SK-N-SH (cell line): ENCODE results near the gene NR5A1. TPM values are rescaled to one million over a fixed set of nuclear protein-coding genes. Genes with fewer than 3 reads are reported as not detected.

ENCODE experiments used
- CTCF ChIA-PET: fragments of 300-600, 350-600 bp; formaldehyde crosslinking; extraction: SDS; loops from one replicate; lab custom pipeline; 2021; lab: Yijun Ruan, JAX
- POLR2A ChIA-PET: fragments of 350-600 bp; sonication (Branson Sonifier 250); formaldehyde crosslinking; extraction: SDS; loops from one replicate; lab custom pipeline; 2020; ENCODE audit warnings: antibody characterized with exemption, inconsistent platforms; lab: Yijun Ruan, JAX
- DNase-seq: peaks from one replicate; pipeline ENCODE4 v3.0.0; 2012
- H2AFZ ChIP-seq: fragments of 200-600 bp; sonication (generic); 2 replicates; pipeline ENCODE4 v1.8.1; 2016; ENCODE audit warnings: antibody characterized with exemption, mild to moderate bottlenecking, low read depth
- H3F3A ChIP-seq: fragments of 200-600 bp; sonication (generic); replicated peaks from 2 replicates; pipeline ENCODE3; 2016; ENCODE audit warnings: antibody characterized with exemption, mild to moderate bottlenecking; ENCODE audit not compliant: insufficient read depth
- H3K27ac ChIP-seq, 2 experiments: fragments of 200-500 bp in 1 of 2; fragments of 200-600 bp in 1 of 2; sonication (Bioruptor generic) in 1 of 2; sonication (generic), shearing (Covaris generic) in 1 of 2; 2 replicates each; pipeline versions ENCODE4 v1.5.1 to v1.6.1; 2014 to 2016; ENCODE audit warnings: low read depth in 2 of 2, inconsistent platforms in 1 of 2, low read length in 1 of 2, mild to moderate bottlenecking in 1 of 2, mixed read lengths in 1 of 2
- H3K27me3 ChIP-seq: fragments of 200-600 bp; sonication (generic), shearing (Covaris generic); 2 replicates; pipeline ENCODE4 v1.6.1; 2016; ENCODE audit warnings: mixed run types; ENCODE audit not compliant: insufficient read depth
- H3K36me3 ChIP-seq, 2 experiments: fragments of 200-500 bp in 1 of 2; fragments of 200-600 bp in 1 of 2; sonication (Bioruptor generic) in 1 of 2; sonication (generic) in 1 of 2; replicated peaks in 1 of 2; 2 replicates each; pipeline versions ENCODE3 to v1.5.1; 2014 to 2016; ENCODE audit warnings: low read length in 1 of 2, mild to moderate bottlenecking in 1 of 2; ENCODE audit not compliant: insufficient read depth in 2 of 2, control insufficient read depth in 1 of 2
- H3K4me1 ChIP-seq, 2 experiments: fragments of 200-500 bp in 1 of 2; fragments of 200-600 bp in 1 of 2; sonication (Bioruptor generic) in 1 of 2; sonication (generic), shearing (Covaris generic) in 1 of 2; 2 replicates each; pipeline versions ENCODE4 v1.5.1 to v1.6.1; 2014 to 2016; ENCODE audit warnings: low read depth in 1 of 2, low read length in 1 of 2, mixed run types in 1 of 2; ENCODE audit not compliant: insufficient read depth in 2 of 2, control insufficient read depth in 1 of 2
- H3K4me2 ChIP-seq: fragments of 200-600 bp; sonication (generic), shearing (Covaris generic); 2 replicates; pipeline ENCODE4 v1.6.1; 2017; ENCODE audit warnings: mixed run types
- H3K4me3 ChIP-seq, 2 experiments: fragments of 200-500 bp in 1 of 2; fragments of 200-600 bp in 1 of 2; sonication (Bioruptor generic) in 1 of 2; sonication (generic), shearing (Covaris generic) in 1 of 2; 2 replicates each; pipeline versions ENCODE4 v1.5.1 to v1.8.1; 2014 to 2016; ENCODE audit warnings: low read depth in 2 of 2, inconsistent platforms in 1 of 2, low read length in 1 of 2, mild to moderate bottlenecking in 1 of 2, mixed read lengths in 1 of 2, moderate library complexity in 1 of 2
- H3K79me2 ChIP-seq: fragments of 200-600 bp; sonication (generic); 2 replicates; pipeline ENCODE4 v1.8.1; 2017; ENCODE audit warnings: mild to moderate bottlenecking; ENCODE audit not compliant: insufficient read depth
- H3K9ac ChIP-seq: fragments of 200-600 bp; sonication (generic); 2 replicates; pipeline ENCODE4 v1.6.1; 2017; ENCODE audit warnings: mixed run types
- H3K9me2 ChIP-seq: fragments of 200-600 bp; sonication (generic); 2 replicates; pipeline ENCODE4 v1.6.1; 2017; ENCODE audit warnings: mixed run types
- H3K9me3 ChIP-seq: fragments of 200-600 bp; sonication (generic); 2 replicates; pipeline ENCODE4 v1.6.1; 2017; ENCODE audit warnings: mixed run types, mild to moderate bottlenecking, moderate library complexity
- H4K20me1 ChIP-seq: fragments of 200-600 bp; sonication (generic); 2 replicates; pipeline ENCODE4 v1.6.1; 2017; ENCODE audit warnings: mild to moderate bottlenecking, mixed run types; ENCODE audit not compliant: insufficient read depth
- ELF1 ChIP-seq: IDR thresholded peaks from 2 replicates; pipeline ENCODE4 v1.4.0; 2012
- FOSL2 ChIP-seq: IDR thresholded peaks from 2 replicates; pipeline ENCODE4 v1.4.0; 2012; ENCODE audit warnings: low read depth, mild to moderate bottlenecking, moderate library complexity, borderline replicate concordance
- FOXJ3 ChIP-seq: sonication (generic); formaldehyde crosslinking; IDR thresholded peaks from 2 replicates; pipeline ENCODE4 v1.5.1; 2020; ENCODE audit warnings: mild to moderate bottlenecking, missing genetic modification reagents
- GABPA ChIP-seq: IDR thresholded peaks from 2 replicates; pipeline ENCODE4 v1.4.0; 2012; ENCODE audit warnings: low read depth, mild to moderate bottlenecking
- GATA2 ChIP-seq: sonication (generic); formaldehyde crosslinking; IDR thresholded peaks from 2 replicates; pipeline ENCODE4 v1.5.0; 2020; ENCODE audit warnings: mild to moderate bottlenecking, missing genetic modification reagents
- JUND ChIP-seq: IDR thresholded peaks from 2 replicates; pipeline ENCODE4 v1.4.0; 2012
- NFIC ChIP-seq: IDR thresholded peaks from 2 replicates; pipeline ENCODE4 v1.4.0; 2012; ENCODE audit warnings: borderline replicate concordance
- NRF1 ChIP-seq: IDR thresholded peaks from 2 replicates; pipeline ENCODE4 v1.6.1; 2012; ENCODE audit warnings: low read depth, mild to moderate bottlenecking, low read length
- POLR2AphosphoS5 ChIP-seq: IDR thresholded peaks from 2 replicates; pipeline ENCODE4 v1.6.1; 2012; ENCODE audit warnings: low read depth, low read length
- RAD21 ChIP-seq: IDR thresholded peaks from 2 replicates; pipeline ENCODE4 v1.6.1; 2012; ENCODE audit warnings: mild to moderate bottlenecking, low read length
- RCOR1 ChIP-seq: fragments of 150-350 bp; IDR thresholded peaks from 2 replicates; pipeline ENCODE4 v1.6.1; 2017; ENCODE audit warnings: antibody characterized with exemption, low read length
- RFX5 ChIP-seq: IDR thresholded peaks from 2 replicates; pipeline ENCODE4 v1.6.1; 2012; ENCODE audit warnings: mild to moderate bottlenecking, improper control_type of control experiment, low read length
- RXRA ChIP-seq: IDR thresholded peaks from 2 replicates; pipeline ENCODE4 v1.4.0; 2012; ENCODE audit warnings: low read depth, mild to moderate bottlenecking, borderline replicate concordance
- SIN3A ChIP-seq: IDR thresholded peaks from 2 replicates; pipeline ENCODE4 v1.6.1; 2012; ENCODE audit warnings: low read depth, mild to moderate bottlenecking, low read length, moderate library complexity, borderline replicate concordance
- TAF1 ChIP-seq: IDR thresholded peaks from 2 replicates; pipeline ENCODE4 v1.6.1; 2012; ENCODE audit warnings: low read depth, mild to moderate bottlenecking, low read length, moderate library complexity, borderline replicate concordance
- TCF12 ChIP-seq: IDR thresholded peaks from 2 replicates; pipeline ENCODE4 v1.4.0; 2012
- TEAD4 ChIP-seq: IDR thresholded peaks from 2 replicates; pipeline ENCODE4 v1.4.0; 2012; ENCODE audit warnings: mild to moderate bottlenecking, borderline replicate concordance; ENCODE audit not compliant: insufficient read depth
- YY1 ChIP-seq: IDR thresholded peaks from 2 replicates; pipeline ENCODE4 v1.4.0; 2012; ENCODE audit warnings: low read depth, mild to moderate bottlenecking
- WGBS: methylation state at CpG from one replicate; pipeline ENCODE4 v1.1.6; 2017; ENCODE audit warnings: low lambda C conversion rate; 5-methylcytosine and 5-hydroxymethylcytosine counted together
- polyA plus RNA-seq, 3 experiments: library from polyadenylated mRNA; depleted of rRNA; stranded (reverse); fragments of >200 nt; gene quantifications; 2 replicates each; pipeline ENCODE4 v1.2.3, GENCODE V29; 2012
- TF ChIP-seq, protein P1 (sequence below): IDR thresholded peaks from 2 replicates; pipeline ENCODE4 v1.6.1; 2012; ENCODE audit warnings: mild to moderate bottlenecking, low read depth, low read length, moderate library complexity
- TF ChIP-seq, protein P2 (sequence below): IDR thresholded peaks from 2 replicates; pipeline ENCODE4 v1.4.0; 2012; ENCODE audit warnings: low read depth, borderline replicate concordance
- TF ChIP-seq, protein P3 (sequence below): fragments of 200-600 bp; sonication (generic); IDR thresholded peaks from 2 replicates; pipeline ENCODE4 v1.6.1; 2017; ENCODE audit warnings: antibody characterized with exemption, mild to moderate bottlenecking, moderate library complexity

The NR5A1 gene
- polyA plus RNA-seq, 1 of the 3 experiments (the other 2 are of a cell fraction) = not detected

DNA sequence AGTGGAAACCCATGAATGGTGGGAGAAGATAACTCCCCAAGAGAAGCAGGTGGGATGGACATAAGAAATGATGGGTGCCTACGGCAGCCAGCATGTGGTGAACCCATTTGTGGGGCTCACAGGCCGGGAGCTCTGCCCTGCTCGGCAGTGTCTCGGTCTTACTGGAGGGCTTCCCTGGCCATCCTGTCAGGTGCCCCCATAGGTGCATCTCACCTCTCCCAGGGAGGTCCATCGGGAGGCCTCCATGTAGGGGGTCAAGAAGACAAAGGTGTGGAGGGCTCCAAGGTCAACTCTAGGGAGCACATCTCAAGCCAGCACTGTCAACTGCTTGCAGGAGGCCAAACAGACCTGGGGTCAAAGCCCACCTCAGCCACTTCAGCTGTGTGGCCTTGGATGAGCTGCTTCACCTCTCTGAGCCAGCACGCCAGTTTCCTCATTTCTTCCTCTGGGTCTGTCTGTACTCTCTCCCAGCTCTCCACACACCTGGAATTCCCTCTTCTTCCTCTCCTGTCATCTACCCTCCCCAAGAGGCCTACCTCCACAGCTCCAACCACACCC, 67.4 kb downstream of the NR5A1 start:
- 80% methylated on average over 4 of the region's 6 CpGs for WGBS
- CTCF ChIA-PET = interaction anchor here (0.8 to 3.4 kb wide), 5 partner anchors 8 to 97 kb away, joined by 3 to 12 read pairs (median 4); no protein-coding TSS in a partner anchor
- no peaks in the 10 kb centered on the region for H4K20me1 ChIP-seq
- H3K4me3 ChIP-seq = no peak overlapping the region
- H3K27ac ChIP-seq = no peak overlapping the region
- DNase-seq = no peak
- H3K79me2 ChIP-seq = no peaks in the 10 kb centered on the region
- H3K9me3 ChIP-seq = no peaks in the 10 kb centered on the region
- no peaks in the 10 kb centered on the region for H3K36me3 ChIP-seq
- no peak overlapping the region for H2AFZ ChIP-seq
- H3K9ac ChIP-seq = no peak overlapping the region
- no peaks in the 10 kb centered on the region for H3K9me2 ChIP-seq
- no peaks in the 10 kb centered on the region for H3K27me3 ChIP-seq
- peaks cover 5% of the 10 kb centered on the region for H3F3A ChIP-seq
- H3K4me2 ChIP-seq = no peak overlapping the region
- POLR2A ChIA-PET = no interaction called here
- H3K4me1 ChIP-seq = no peaks in the 10 kb centered on the region
- TF ChIP-seq FOXJ3 (CRISPR knock-in tag) (no peak), FOSL2 (no peak), RFX5 (no peak), RXRA (no peak), SIN3A (no peak), JUND (no peak), GATA2 (CRISPR knock-in tag) (no peak), ELF1 (no peak), TAF1 (no peak), TEAD4 (no peak), NRF1 (no peak), POLR2AphosphoS5 (no peak)
- TF ChIP-seq, protein P1, sequence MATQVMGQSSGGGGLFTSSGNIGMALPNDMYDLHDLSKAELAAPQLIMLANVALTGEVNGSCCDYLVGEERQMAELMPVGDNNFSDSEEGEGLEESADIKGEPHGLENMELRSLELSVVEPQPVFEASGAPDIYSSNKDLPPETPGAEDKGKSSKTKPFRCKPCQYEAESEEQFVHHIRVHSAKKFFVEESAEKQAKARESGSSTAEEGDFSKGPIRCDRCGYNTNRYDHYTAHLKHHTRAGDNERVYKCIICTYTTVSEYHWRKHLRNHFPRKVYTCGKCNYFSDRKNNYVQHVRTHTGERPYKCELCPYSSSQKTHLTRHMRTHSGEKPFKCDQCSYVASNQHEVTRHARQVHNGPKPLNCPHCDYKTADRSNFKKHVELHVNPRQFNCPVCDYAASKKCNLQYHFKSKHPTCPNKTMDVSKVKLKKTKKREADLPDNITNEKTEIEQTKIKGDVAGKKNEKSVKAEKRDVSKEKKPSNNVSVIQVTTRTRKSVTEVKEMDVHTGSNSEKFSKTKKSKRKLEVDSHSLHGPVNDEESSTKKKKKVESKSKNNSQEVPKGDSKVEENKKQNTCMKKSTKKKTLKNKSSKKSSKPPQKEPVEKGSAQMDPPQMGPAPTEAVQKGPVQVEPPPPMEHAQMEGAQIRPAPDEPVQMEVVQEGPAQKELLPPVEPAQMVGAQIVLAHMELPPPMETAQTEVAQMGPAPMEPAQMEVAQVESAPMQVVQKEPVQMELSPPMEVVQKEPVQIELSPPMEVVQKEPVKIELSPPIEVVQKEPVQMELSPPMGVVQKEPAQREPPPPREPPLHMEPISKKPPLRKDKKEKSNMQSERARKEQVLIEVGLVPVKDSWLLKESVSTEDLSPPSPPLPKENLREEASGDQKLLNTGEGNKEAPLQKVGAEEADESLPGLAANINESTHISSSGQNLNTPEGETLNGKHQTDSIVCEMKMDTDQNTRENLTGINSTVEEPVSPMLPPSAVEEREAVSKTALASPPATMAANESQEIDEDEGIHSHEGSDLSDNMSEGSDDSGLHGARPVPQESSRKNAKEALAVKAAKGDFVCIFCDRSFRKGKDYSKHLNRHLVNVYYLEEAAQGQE = no peak
- TF ChIP-seq, protein P2, sequence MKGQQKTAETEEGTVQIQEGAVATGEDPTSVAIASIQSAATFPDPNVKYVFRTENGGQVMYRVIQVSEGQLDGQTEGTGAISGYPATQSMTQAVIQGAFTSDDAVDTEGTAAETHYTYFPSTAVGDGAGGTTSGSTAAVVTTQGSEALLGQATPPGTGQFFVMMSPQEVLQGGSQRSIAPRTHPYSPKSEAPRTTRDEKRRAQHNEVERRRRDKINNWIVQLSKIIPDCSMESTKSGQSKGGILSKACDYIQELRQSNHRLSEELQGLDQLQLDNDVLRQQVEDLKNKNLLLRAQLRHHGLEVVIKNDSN = no peak

DNA sequence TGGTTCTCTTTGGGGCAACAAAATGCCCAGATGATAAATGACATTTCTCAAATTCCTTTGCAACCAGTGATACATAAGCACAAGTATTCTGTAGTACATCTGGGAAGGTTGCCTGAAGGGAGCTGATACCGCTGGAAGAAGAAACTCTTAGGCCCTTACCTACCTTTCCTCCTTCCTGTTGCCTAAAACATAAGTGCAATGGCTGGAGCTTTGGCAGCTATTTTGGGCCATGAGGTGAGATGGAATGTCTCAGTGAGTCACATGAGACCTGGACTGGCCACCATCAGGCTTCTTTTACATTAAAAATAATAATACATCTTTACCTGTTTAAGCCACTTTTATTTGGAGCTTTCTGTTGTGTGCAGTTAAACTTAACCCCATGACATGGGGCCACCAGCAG, 68.1 kb downstream of the NR5A1 start:
- H3K9me2 ChIP-seq = no peaks in the 10 kb centered on the region
- CTCF ChIA-PET = interaction anchor here (0.8 to 1.1 kb wide), 4 partner anchors 9 to 98 kb away, joined by 3 to 4 read pairs (median 4); no protein-coding TSS in a partner anchor
- no peak overlapping the region for H2AFZ ChIP-seq
- H3K79me2 ChIP-seq = no peaks in the 10 kb centered on the region
- H3K4me1 ChIP-seq = no peaks in the 10 kb centered on the region
- H3K27me3 ChIP-seq = no peaks in the 10 kb centered on the region
- no peaks in the 10 kb centered on the region for H4K20me1 ChIP-seq
- H3K9ac ChIP-seq = no peak overlapping the region
- H3F3A ChIP-seq = peaks cover 5% of the 10 kb centered on the region
- H3K4me3 ChIP-seq = no peak overlapping the region
- WGBS = 80% methylated on average over 1 of the region's 1 CpG
- H3K4me2 ChIP-seq = no peak overlapping the region
- POLR2A ChIA-PET = no interaction called here
- no peak for DNase-seq
- no peaks in the 10 kb centered on the region for H3K36me3 ChIP-seq
- no peak overlapping the region for H3K27ac ChIP-seq
- no peaks in the 10 kb centered on the region for H3K9me3 ChIP-seq
- TF ChIP-seq FOXJ3 (CRISPR knock-in tag) = no peak
- TF ChIP-seq TAF1 = no peak
- TF ChIP-seq, protein P2 = no peak
- no peak for TF ChIP-seq FOSL2
- no peak for TF ChIP-seq GATA2 (CRISPR knock-in tag)
- no peak for TF ChIP-seq TCF12
- no peak for TF ChIP-seq GABPA
- TF ChIP-seq YY1 = no peak
- TF ChIP-seq ELF1 = no peak
- no peak for TF ChIP-seq NFIC
- no peak for TF ChIP-seq JUND
- TF ChIP-seq RAD21 = no peak
- no peak for TF ChIP-seq RCOR1
- TF ChIP-seq NRF1 = no peak
- TF ChIP-seq POLR2AphosphoS5 = no peak
- TF ChIP-seq, protein P3, sequence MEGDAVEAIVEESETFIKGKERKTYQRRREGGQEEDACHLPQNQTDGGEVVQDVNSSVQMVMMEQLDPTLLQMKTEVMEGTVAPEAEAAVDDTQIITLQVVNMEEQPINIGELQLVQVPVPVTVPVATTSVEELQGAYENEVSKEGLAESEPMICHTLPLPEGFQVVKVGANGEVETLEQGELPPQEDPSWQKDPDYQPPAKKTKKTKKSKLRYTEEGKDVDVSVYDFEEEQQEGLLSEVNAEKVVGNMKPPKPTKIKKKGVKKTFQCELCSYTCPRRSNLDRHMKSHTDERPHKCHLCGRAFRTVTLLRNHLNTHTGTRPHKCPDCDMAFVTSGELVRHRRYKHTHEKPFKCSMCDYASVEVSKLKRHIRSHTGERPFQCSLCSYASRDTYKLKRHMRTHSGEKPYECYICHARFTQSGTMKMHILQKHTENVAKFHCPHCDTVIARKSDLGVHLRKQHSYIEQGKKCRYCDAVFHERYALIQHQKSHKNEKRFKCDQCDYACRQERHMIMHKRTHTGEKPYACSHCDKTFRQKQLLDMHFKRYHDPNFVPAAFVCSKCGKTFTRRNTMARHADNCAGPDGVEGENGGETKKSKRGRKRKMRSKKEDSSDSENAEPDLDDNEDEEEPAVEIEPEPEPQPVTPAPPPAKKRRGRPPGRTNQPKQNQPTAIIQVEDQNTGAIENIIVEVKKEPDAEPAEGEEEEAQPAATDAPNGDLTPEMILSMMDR = no peak
